ENCODE data around the gene TNP1.

Gene TNP1

GRCh38 chr2:216855079-216855478 lies 4.8 kb downstream of the TNP1 start:
- TF ChIP-seq CTCF (conservative IDR thresholded peaks at IDR 0.05; ENCODE audit: control insufficient read depth, insufficient read depth, low read depth, low read length) = no peak
- no peak overlapping the region for H3K4me3 ChIP-seq (ENCODE audit: control insufficient read depth, low read depth, low read length)
- DNase-seq (ENCODE audit: low read depth) = no peak

GRCh38 chr2:216851486-216852090 lies 8.3 kb downstream of the TNP1 start:
- no peak for TF ChIP-seq CTCF (conservative IDR thresholded peaks at IDR 0.05; ENCODE audit: control insufficient read depth, insufficient read depth, low read depth, low read length)
- no peak overlapping the region for H3K4me3 ChIP-seq (ENCODE audit: control insufficient read depth, low read depth, low read length)
- DNase-seq (ENCODE audit: low read depth) = no peak

- peak; percentile 10 for DNase-seq (ENCODE audit: low read depth)
- no peak overlapping the region for H3K4me3 ChIP-seq (ENCODE audit: control insufficient read depth, low read depth, low read length)
- no peak for TF ChIP-seq CTCF (conservative IDR thresholded peaks at IDR 0.05; ENCODE audit: control insufficient read depth, insufficient read depth, low read depth, low read length)
These were observed 9.1 kb downstream of the TNP1 start for GRCh38 chr2:216850665-216851322.

GRCh38 chr2:216849987-216850386 lies 9.9 kb downstream of the TNP1 start:
- H3K4me3 ChIP-seq (ENCODE audit: control insufficient read depth, low read depth, low read length) = no peak overlapping the region
- no peak for TF ChIP-seq CTCF (conservative IDR thresholded peaks at IDR 0.05; ENCODE audit: control insufficient read depth, insufficient read depth, low read depth, low read length)
- peak; percentile 13 for DNase-seq (ENCODE audit: low read depth)

- no peak for DNase-seq (ENCODE audit: low read depth)
- H3K4me3 ChIP-seq (ENCODE audit: control insufficient read depth, low read depth, low read length) = no peak overlapping the region
- no peak for TF ChIP-seq CTCF (conservative IDR thresholded peaks at IDR 0.05; ENCODE audit: control insufficient read depth, insufficient read depth, low read depth, low read length)
These were observed 14.4 kb downstream of the TNP1 start for GRCh38 chr2:216845426-216845825.

GRCh38 chr2:216842636-216843035 lies 17.2 kb downstream of the TNP1 start:
- no peak for TF ChIP-seq CTCF (conservative IDR thresholded peaks at IDR 0.05; ENCODE audit: control insufficient read depth, insufficient read depth, low read depth, low read length)
- no peak overlapping the region for H3K4me3 ChIP-seq (ENCODE audit: control insufficient read depth, low read depth, low read length)
- peak; percentile 31 for DNase-seq (ENCODE audit: low read depth)

Data from fibroblast of mammary gland (primary cell).